B cell (primary cell): Measurements from ENCODE around the gene NOL3.

Source experiments
- EZH2 ChIP-seq: IDR thresholded peaks from 2 replicates; pipeline ENCODE4 v1.6.1; 2012; ENCODE audit warnings: borderline replicate concordance, low read depth, mild to moderate bottlenecking, moderate library complexity, low read length; ENCODE audit not compliant: insufficient read depth, poor library complexity, severe bottlenecking
- TF ChIP-seq, protein P1 (sequence below): fragments of 200-600 bp; IDR thresholded peaks from one replicate; pipeline ENCODE4 v1.8.0; 2022; ENCODE audit warnings: antibody characterized with exemption, mild to moderate bottlenecking

DNA sequence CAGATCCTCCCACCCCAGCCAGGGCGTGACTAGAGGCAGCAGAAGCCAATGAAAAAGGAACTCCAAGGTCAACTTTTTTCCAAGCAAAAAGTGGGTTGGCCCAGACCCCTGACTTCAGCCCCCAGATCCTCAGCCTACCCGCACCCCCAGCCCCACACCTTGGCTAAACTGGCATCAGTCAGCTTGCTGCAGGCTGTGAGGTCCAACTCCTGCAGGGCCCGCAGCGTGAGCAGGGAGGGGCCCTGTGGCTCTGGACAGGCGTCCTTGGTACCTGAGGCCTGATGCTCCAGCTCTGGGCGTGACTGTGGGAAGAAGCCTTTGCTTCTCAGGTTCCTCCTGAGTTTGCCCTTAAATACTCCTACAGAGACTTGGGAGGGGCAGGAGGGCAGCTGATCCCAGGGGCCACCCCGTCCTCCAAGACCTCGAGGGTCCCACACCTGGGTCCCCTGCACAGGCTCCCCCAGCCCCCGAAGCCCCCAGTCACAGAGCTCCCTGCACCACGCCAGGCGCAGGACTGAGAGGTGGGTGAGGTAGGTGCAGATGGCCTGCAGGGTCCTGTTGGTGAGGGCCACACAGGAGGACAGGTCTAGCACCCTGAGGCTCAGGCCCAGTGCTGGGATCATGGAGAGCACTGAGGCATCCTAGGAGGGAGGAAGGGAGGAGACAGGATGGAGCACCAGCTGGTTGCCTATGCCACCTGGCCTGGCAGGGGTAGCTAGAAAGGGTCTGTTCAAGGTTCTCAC lies 38.0 kb downstream of the NOL3 start:
- TF ChIP-seq, protein P1, sequence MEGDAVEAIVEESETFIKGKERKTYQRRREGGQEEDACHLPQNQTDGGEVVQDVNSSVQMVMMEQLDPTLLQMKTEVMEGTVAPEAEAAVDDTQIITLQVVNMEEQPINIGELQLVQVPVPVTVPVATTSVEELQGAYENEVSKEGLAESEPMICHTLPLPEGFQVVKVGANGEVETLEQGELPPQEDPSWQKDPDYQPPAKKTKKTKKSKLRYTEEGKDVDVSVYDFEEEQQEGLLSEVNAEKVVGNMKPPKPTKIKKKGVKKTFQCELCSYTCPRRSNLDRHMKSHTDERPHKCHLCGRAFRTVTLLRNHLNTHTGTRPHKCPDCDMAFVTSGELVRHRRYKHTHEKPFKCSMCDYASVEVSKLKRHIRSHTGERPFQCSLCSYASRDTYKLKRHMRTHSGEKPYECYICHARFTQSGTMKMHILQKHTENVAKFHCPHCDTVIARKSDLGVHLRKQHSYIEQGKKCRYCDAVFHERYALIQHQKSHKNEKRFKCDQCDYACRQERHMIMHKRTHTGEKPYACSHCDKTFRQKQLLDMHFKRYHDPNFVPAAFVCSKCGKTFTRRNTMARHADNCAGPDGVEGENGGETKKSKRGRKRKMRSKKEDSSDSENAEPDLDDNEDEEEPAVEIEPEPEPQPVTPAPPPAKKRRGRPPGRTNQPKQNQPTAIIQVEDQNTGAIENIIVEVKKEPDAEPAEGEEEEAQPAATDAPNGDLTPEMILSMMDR: no peak
- no peak for TF ChIP-seq EZH2
